H1 (cell line): Measurements from ENCODE around the gene ANP32A. TPM values are rescaled to one million over a fixed set of nuclear protein-coding genes. Genes with fewer than 3 reads are reported as not detected.
A peak's percentile ranks its signal among the peaks of the same experiment; 100 is the strongest.

Source experiments
- CHD1 ChIP-seq: IDR thresholded peaks from 2 replicates; pipeline ENCODE4 v1.6.1; 2012; ENCODE audit warnings: low read depth, low read length, improper control_type of control experiment
- KDM5A ChIP-seq: fragments of 200-600 bp; IDR thresholded peaks from 2 replicates; pipeline ENCODE4 v1.7.1; 2012; ENCODE audit warnings: mild to moderate bottlenecking, low read length, inconsistent platforms, mixed read lengths
- YY1 ChIP-seq: IDR thresholded peaks from 2 replicates; pipeline ENCODE4 v1.6.1; 2011; ENCODE audit warnings: low read depth, mild to moderate bottlenecking, low read length
- polyA plus RNA-seq, 7 experiments: library from polyadenylated mRNA; depleted of rRNA in 3 of 7; stranded (reverse) in 5 of 7; unstranded in 2 of 7; fragments of >200 nt in 5 of 7; fragments of 200-250 nt in 2 of 7; gene quantifications; 1 replicate in 5 of 7; 2 replicates in 1 of 7; 4 replicates in 1 of 7; pipeline versions ENCODE4 v1.2.1 to v1.2.3, GENCODE V29; 2011 to 2013; ENCODE audit warnings: missing spikeins in 2 of 7, mixed read lengths in 2 of 7
- total RNA-seq: library from RNA; stranded (reverse); fragmentation: NEBNext Ultra II Directional; extraction: Animal tissue kit (Norgen Biotek cat#: 25700); gene quantifications from 2 replicates; pipeline ENCODE4 v1.2.1, GENCODE V29; 2021
- TF ChIP-seq, protein P1 (sequence below), 3 experiments: IDR thresholded peaks; 1 replicate in 2 of 3; 2 replicates in 1 of 3; pipeline versions ENCODE4 v1.5.1 to v1.6.1; 2011; ENCODE audit warnings: low read length in 3 of 3, mild to moderate bottlenecking in 3 of 3, inconsistent platforms in 2 of 3, low read depth in 1 of 3, moderate library complexity in 1 of 3; ENCODE audit not compliant: insufficient read depth in 1 of 3; ENCODE audit errors: control extremely low read depth in 1 of 3
- TF ChIP-seq, protein P2 (sequence below): fragments of 300-600 bp; sonication (generic); IDR thresholded peaks from 2 replicates; pipeline ENCODE4 v1.7.1; 2012; ENCODE audit warnings: low read length, moderate library complexity, mild to moderate bottlenecking, inconsistent platforms; ENCODE audit not compliant: insufficient replicate concordance

The ANP32A gene
- total and polyA plus RNA-seq, 2 of the 8 experiments (the other 6 are each of a cell fraction or from before 2014, with no cell fraction given), result 70.8 to 295 TPM

DNA sequence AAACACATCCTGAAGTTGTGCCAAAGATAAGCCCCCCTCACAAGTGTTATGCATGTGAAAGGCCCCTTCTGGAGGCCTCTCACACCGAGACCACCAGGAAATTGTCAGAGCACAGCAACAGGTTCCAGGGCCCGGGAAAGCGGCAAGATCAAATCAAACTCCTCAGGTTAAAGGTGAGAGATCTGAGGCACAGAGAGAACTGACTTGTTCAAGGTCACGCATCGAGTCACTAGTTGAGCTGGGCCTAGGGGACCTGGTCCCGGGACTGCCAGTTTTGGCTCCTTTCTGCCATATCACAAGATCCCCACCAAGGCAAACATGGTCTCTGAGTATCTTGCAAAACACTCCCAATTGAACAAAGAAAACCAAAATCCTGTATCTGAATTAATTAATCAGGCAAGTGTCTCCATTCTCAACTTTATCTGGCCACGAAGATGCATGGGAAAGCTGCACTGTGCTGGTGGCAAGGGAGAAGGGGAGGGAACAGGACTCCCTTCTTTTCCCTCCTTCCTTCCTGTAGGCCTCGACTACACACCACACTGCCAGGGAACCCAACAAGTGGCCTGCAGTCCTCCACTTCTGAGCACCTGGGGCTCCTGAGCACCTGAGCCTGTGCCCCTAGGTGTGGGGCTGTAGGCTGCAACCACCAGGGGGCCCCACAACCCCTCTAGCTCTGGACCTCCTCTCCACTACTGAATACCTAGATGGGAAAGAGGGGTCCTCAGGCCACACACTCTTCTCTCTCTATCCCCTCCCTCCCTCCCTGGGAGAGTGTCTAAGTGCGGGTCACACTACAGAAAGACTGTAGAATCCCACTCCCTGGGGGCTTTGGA, 37.3 kb downstream of the ANP32A start (continued):
- TF ChIP-seq, protein P1, sequence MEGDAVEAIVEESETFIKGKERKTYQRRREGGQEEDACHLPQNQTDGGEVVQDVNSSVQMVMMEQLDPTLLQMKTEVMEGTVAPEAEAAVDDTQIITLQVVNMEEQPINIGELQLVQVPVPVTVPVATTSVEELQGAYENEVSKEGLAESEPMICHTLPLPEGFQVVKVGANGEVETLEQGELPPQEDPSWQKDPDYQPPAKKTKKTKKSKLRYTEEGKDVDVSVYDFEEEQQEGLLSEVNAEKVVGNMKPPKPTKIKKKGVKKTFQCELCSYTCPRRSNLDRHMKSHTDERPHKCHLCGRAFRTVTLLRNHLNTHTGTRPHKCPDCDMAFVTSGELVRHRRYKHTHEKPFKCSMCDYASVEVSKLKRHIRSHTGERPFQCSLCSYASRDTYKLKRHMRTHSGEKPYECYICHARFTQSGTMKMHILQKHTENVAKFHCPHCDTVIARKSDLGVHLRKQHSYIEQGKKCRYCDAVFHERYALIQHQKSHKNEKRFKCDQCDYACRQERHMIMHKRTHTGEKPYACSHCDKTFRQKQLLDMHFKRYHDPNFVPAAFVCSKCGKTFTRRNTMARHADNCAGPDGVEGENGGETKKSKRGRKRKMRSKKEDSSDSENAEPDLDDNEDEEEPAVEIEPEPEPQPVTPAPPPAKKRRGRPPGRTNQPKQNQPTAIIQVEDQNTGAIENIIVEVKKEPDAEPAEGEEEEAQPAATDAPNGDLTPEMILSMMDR (IDR thresholded peaks at IDR 0.05; ENCODE audit: control extremely low read depth in 1 of 3, insufficient read depth in 1 of 3, low read depth in 1 of 3, low read length in 3 of 3), result peak; percentile 77 to 79 (median 79)
- no peak for TF ChIP-seq KDM5A
- no peak for TF ChIP-seq CHD1
- TF ChIP-seq, protein P2, sequence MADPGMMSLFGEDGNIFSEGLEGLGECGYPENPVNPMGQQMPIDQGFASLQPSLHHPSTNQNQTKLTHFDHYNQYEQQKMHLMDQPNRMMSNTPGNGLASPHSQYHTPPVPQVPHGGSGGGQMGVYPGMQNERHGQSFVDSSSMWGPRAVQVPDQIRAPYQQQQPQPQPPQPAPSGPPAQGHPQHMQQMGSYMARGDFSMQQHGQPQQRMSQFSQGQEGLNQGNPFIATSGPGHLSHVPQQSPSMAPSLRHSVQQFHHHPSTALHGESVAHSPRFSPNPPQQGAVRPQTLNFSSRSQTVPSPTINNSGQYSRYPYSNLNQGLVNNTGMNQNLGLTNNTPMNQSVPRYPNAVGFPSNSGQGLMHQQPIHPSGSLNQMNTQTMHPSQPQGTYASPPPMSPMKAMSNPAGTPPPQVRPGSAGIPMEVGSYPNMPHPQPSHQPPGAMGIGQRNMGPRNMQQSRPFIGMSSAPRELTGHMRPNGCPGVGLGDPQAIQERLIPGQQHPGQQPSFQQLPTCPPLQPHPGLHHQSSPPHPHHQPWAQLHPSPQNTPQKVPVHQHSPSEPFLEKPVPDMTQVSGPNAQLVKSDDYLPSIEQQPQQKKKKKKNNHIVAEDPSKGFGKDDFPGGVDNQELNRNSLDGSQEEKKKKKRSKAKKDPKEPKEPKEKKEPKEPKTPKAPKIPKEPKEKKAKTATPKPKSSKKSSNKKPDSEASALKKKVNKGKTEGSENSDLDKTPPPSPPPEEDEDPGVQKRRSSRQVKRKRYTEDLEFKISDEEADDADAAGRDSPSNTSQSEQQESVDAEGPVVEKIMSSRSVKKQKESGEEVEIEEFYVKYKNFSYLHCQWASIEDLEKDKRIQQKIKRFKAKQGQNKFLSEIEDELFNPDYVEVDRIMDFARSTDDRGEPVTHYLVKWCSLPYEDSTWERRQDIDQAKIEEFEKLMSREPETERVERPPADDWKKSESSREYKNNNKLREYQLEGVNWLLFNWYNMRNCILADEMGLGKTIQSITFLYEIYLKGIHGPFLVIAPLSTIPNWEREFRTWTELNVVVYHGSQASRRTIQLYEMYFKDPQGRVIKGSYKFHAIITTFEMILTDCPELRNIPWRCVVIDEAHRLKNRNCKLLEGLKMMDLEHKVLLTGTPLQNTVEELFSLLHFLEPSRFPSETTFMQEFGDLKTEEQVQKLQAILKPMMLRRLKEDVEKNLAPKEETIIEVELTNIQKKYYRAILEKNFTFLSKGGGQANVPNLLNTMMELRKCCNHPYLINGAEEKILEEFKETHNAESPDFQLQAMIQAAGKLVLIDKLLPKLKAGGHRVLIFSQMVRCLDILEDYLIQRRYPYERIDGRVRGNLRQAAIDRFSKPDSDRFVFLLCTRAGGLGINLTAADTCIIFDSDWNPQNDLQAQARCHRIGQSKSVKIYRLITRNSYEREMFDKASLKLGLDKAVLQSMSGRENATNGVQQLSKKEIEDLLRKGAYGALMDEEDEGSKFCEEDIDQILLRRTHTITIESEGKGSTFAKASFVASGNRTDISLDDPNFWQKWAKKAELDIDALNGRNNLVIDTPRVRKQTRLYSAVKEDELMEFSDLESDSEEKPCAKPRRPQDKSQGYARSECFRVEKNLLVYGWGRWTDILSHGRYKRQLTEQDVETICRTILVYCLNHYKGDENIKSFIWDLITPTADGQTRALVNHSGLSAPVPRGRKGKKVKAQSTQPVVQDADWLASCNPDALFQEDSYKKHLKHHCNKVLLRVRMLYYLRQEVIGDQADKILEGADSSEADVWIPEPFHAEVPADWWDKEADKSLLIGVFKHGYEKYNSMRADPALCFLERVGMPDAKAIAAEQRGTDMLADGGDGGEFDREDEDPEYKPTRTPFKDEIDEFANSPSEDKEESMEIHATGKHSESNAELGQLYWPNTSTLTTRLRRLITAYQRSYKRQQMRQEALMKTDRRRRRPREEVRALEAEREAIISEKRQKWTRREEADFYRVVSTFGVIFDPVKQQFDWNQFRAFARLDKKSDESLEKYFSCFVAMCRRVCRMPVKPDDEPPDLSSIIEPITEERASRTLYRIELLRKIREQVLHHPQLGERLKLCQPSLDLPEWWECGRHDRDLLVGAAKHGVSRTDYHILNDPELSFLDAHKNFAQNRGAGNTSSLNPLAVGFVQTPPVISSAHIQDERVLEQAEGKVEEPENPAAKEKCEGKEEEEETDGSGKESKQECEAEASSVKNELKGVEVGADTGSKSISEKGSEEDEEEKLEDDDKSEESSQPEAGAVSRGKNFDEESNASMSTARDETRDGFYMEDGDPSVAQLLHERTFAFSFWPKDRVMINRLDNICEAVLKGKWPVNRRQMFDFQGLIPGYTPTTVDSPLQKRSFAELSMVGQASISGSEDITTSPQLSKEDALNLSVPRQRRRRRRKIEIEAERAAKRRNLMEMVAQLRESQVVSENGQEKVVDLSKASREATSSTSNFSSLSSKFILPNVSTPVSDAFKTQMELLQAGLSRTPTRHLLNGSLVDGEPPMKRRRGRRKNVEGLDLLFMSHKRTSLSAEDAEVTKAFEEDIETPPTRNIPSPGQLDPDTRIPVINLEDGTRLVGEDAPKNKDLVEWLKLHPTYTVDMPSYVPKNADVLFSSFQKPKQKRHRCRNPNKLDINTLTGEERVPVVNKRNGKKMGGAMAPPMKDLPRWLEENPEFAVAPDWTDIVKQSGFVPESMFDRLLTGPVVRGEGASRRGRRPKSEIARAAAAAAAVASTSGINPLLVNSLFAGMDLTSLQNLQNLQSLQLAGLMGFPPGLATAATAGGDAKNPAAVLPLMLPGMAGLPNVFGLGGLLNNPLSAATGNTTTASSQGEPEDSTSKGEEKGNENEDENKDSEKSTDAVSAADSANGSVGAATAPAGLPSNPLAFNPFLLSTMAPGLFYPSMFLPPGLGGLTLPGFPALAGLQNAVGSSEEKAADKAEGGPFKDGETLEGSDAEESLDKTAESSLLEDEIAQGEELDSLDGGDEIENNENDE, result no peak
- TF ChIP-seq YY1, result no peak
- TF ChIP-seq, all 59 proteins: peak for 3
